Endothelial cell of umbilical vein (primary cell): ENCODE data around the gene PSME4. TPM values are rescaled to one million over a fixed set of nuclear protein-coding genes. Genes with fewer than 3 reads are reported as not detected.

Experiments
- BruUV-seq: library from RNA; stranded (reverse); fragments of 400-500 nt; replicated peaks from 2 replicates; lab custom pipeline; 2021; lab: Mats Ljungman, UMichigan
- CTCF ChIA-PET: fragments of 300-600, 350-600 bp; sonication (Branson Sonifier 250); formaldehyde crosslinking; loops from one replicate; lab custom pipeline; 2021; ENCODE audit warnings: antibody characterized with exemption, inconsistent platforms; lab: Charles Lee
- POLR2A ChIA-PET: fragments of 300-600, 350-600 bp; sonication (Branson Sonifier 250); formaldehyde crosslinking; loops from one replicate; lab custom pipeline; 2021; ENCODE audit warnings: antibody characterized with exemption, inconsistent platforms; lab: Charles Lee
- DNase-seq: peaks from one replicate; pipeline ENCODE4 v3.0.0-alpha.2; 2011; ENCODE audit warnings: low read depth, low spot score
- FAIRE-seq: peaks from 2 replicates; lab custom pipeline; 2011; peaks lifted over from hg19 to GRCh38; lab: Jason Lieb, UNC
- H2AFZ ChIP-seq: 2 replicates; pipeline ENCODE4 v1.6.0; 2012; ENCODE audit warnings: low read depth, low read length, control low read depth, inconsistent platforms
- H3K27ac ChIP-seq: 2 replicates; pipeline ENCODE4 v1.5.1; 2011; ENCODE audit warnings: low read depth, mild to moderate bottlenecking, control low read depth, low read length, moderate library complexity; ENCODE audit not compliant: insufficient read depth
- H3K27me3 ChIP-seq, 2 experiments: 2 replicates each; pipeline versions ENCODE4 v1.6.0 to v1.6.1; 2011; ENCODE audit warnings: low read length in 2 of 2, mixed read lengths in 1 of 2; ENCODE audit not compliant: control insufficient read depth in 2 of 2, insufficient read depth in 2 of 2
- H3K36me3 ChIP-seq, 2 experiments: 2 replicates in 1 of 2; 3 replicates in 1 of 2; pipeline ENCODE4 v1.5.1; 2011; ENCODE audit warnings: low read length in 2 of 2, mild to moderate bottlenecking in 1 of 2, moderate library complexity in 1 of 2; ENCODE audit not compliant: control insufficient read depth in 2 of 2, insufficient read depth in 2 of 2; ENCODE audit errors: extremely low read depth in 1 of 2
- H3K4me1 ChIP-seq: 3 replicates; pipeline ENCODE4 v1.5.1; 2011; ENCODE audit warnings: mild to moderate bottlenecking, low read length; ENCODE audit not compliant: control insufficient read depth, insufficient read depth; ENCODE audit errors: extremely low read depth
- H3K4me2 ChIP-seq: 2 replicates; pipeline ENCODE4 v1.6.1; 2011; ENCODE audit warnings: low read length, control low read depth, mixed read lengths; ENCODE audit not compliant: insufficient read depth
- H3K4me3 ChIP-seq, 3 experiments: fragments of 200-600 bp in 1 of 3; sonication (generic), shearing (Covaris generic) in 1 of 3; replicated peaks in 1 of 3; 2 replicates each; pipeline ENCODE4 v1.5.1; 2011 to 2016; ENCODE audit warnings: control low read depth in 3 of 3, low read length in 3 of 3, mild to moderate bottlenecking in 2 of 3, inconsistent platforms in 1 of 3, low read depth in 1 of 3, moderate library complexity in 1 of 3; ENCODE audit not compliant: insufficient read depth in 1 of 3
- H3K79me2 ChIP-seq: 2 replicates; pipeline ENCODE4 v1.6.0; 2012; ENCODE audit warnings: low read length, inconsistent platforms; ENCODE audit not compliant: control insufficient read depth, insufficient read depth
- H3K9ac ChIP-seq: replicated peaks from 2 replicates; pipeline ENCODE3; 2011; ENCODE audit warnings: low read length, control low read depth; ENCODE audit not compliant: insufficient read depth; ENCODE audit errors: extremely low read depth
- H3K9me1 ChIP-seq: replicated peaks from 3 replicates; pipeline ENCODE4 v1.6.0; 2011; ENCODE audit warnings: mild to moderate bottlenecking, low read length; ENCODE audit not compliant: control insufficient read depth, insufficient read depth; ENCODE audit errors: extremely low read depth
- H3K9me3 ChIP-seq: replicated peaks from 2 replicates; pipeline ENCODE4 v1.5.1; 2012; ENCODE audit warnings: low read length, inconsistent platforms; ENCODE audit not compliant: control insufficient read depth, insufficient read depth
- H4K20me1 ChIP-seq: replicated peaks from 2 replicates; pipeline ENCODE3; 2011; ENCODE audit warnings: mild to moderate bottlenecking, low read length; ENCODE audit not compliant: control insufficient read depth, insufficient read depth; ENCODE audit errors: extremely low read depth
- CTCF ChIP-seq, 2 donors: IDR thresholded peaks; 1 replicate in 1 of 2; 2 replicates in 1 of 2; pipeline ENCODE4 v1.5.1; 2011; ENCODE audit warnings: low read length in 2 of 2, mild to moderate bottlenecking in 2 of 2, moderate library complexity in 2 of 2, control low read depth in 1 of 2, inconsistent platforms in 1 of 2, low read depth in 1 of 2; ENCODE audit not compliant: insufficient read depth in 1 of 2; ENCODE audit errors: extremely low read depth in 1 of 2
- EZH2 ChIP-seq: IDR thresholded peaks from 2 replicates; pipeline ENCODE4 v1.6.1; 2012; ENCODE audit warnings: borderline replicate concordance, low read depth, mild to moderate bottlenecking, moderate library complexity, low read length, inconsistent platforms; ENCODE audit not compliant: severe bottlenecking
- FOS ChIP-seq: IDR thresholded peaks from 2 replicates; pipeline ENCODE4 v1.6.1; 2011; ENCODE audit warnings: mild to moderate bottlenecking, low read length, moderate library complexity, borderline replicate concordance; ENCODE audit not compliant: insufficient read depth
- GATA2 ChIP-seq: IDR thresholded peaks from 2 replicates; pipeline ENCODE4 v1.7.0; 2011; ENCODE audit warnings: low read depth, mild to moderate bottlenecking, moderate library complexity, mixed read lengths, low read length; ENCODE audit not compliant: insufficient read length, insufficient read depth
- JUN ChIP-seq: IDR thresholded peaks from 2 replicates; pipeline ENCODE4 v1.6.1; 2011; ENCODE audit warnings: borderline replicate concordance, low read depth; ENCODE audit not compliant: insufficient read length, insufficient read depth
- MAX ChIP-seq: IDR thresholded peaks from 2 replicates; pipeline ENCODE4 v1.6.1; 2011; ENCODE audit not compliant: insufficient read depth, insufficient read length
- MYC ChIP-seq: IDR thresholded peaks from one replicate; pipeline ENCODE4 v1.6.1; 2011; ENCODE audit warnings: mild to moderate bottlenecking, low read depth, low read length
- POLR2A ChIP-seq: IDR thresholded peaks from 2 replicates; pipeline ENCODE4 v1.6.1; 2012; ENCODE audit warnings: low read depth, mild to moderate bottlenecking, control low read depth, low read length
- POLR2AphosphoS5 ChIP-seq: IDR thresholded peaks from 2 replicates; pipeline ENCODE4 v1.6.1; 2012; ENCODE audit warnings: low read depth, mild to moderate bottlenecking, control low read depth, low read length, moderate library complexity; ENCODE audit not compliant: insufficient read depth
- dilution Hi-C: fragments of 300-500 bp; cut with MboI; formaldehyde crosslinking; loops from one replicate; pipeline ENCODE4 v1.15.0; 2019; ENCODE audit warnings: low sequenced_read_pairs; ENCODE audit not compliant: extremely low pct_ligation_motif_present
- intact Hi-C: fragments of 100-400 bp; cut with micrococcal nuclease; formaldehyde crosslinking; loops from one replicate; pipeline ENCODE4 v1.10.0; 2022
- polyA plus RNA-seq, 4 experiments: library from polyadenylated mRNA; depleted of rRNA in 3 of 4; stranded (reverse) in 3 of 4; unstranded in 1 of 4; fragments of >200 nt; gene quantifications; 2 replicates each; pipeline versions ENCODE4 v1.2.1 to v1.2.3, GENCODE V29; 2011 to 2012; ENCODE audit warnings: missing spikeins in 1 of 4
- total RNA-seq: library from RNA; stranded (reverse); gene quantifications from 2 replicates; pipeline ENCODE4 v1.2.3, GENCODE V29; 2021

The PSME4 gene
- total and polyA plus RNA-seq, 2 donors (not counting 3 experiments of a cell fraction or from before 2014, with no cell fraction given), result 24.7 to 82.6 TPM

DNA sequence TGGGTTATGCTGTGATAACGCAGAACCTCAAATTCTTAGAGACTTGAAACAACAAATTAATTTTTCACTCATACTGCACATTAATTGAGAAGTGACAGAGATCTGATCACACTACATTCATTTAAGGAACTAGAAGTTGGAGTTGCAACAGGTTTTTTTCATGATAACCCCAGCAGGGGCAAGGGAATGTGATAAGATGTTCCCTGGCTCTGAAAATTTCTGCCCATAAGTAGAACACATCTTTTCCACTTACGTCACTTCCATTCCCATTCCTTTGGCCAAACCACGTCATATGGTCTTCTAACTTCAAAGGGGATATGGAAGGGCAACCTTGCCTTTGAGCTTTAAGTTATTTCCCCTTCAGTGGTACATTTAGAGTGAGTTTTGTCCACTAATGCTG, 29.7 kb upstream of the PSME4 start:
- no peaks in the 10 kb centered on the region for H4K20me1 ChIP-seq
- TF ChIP-seq EZH2, result no peak
- TF ChIP-seq JUN, result no peak
- TF ChIP-seq GATA2, result no peak
- no peak for TF ChIP-seq FOS
- TF ChIP-seq POLR2A, result no peak
- TF ChIP-seq POLR2AphosphoS5, result no peak
- no peak for TF ChIP-seq MAX
- no peak for TF ChIP-seq MYC
- H3K27ac ChIP-seq, result no peak overlapping the region
- no peaks in the 10 kb centered on the region for H3K27me3 ChIP-seq
- no peaks in the 10 kb centered on the region for H3K9me3 ChIP-seq
- no TSS peak for BruUV-seq
- FAIRE-seq (no peak), DNase-seq (peak; percentile 39)
- H3K79me2 ChIP-seq, result no peaks in the 10 kb centered on the region
- intact Hi-C loops (no loop called here), dilution Hi-C loops (no loop called here)
- no peak overlapping the region for H3K4me2 ChIP-seq
- ChIA-PET CTCF (interaction anchor here (1.0 to 2.5 kb wide), 2 partner anchors 9 to 11 kb away, joined by 3 to 8 read pairs; no protein-coding TSS in a partner anchor), POLR2A (no interaction called here)
- no peaks in the 10 kb centered on the region for H3K36me3 ChIP-seq
- no peaks in the 10 kb centered on the region for H3K9me1 ChIP-seq
- no peak overlapping the region for H3K4me3 ChIP-seq
- H3K4me1 ChIP-seq, result no peaks in the 10 kb centered on the region
- H2AFZ ChIP-seq, result no peak overlapping the region
- H3K9ac ChIP-seq, result no peak overlapping the region

DNA sequence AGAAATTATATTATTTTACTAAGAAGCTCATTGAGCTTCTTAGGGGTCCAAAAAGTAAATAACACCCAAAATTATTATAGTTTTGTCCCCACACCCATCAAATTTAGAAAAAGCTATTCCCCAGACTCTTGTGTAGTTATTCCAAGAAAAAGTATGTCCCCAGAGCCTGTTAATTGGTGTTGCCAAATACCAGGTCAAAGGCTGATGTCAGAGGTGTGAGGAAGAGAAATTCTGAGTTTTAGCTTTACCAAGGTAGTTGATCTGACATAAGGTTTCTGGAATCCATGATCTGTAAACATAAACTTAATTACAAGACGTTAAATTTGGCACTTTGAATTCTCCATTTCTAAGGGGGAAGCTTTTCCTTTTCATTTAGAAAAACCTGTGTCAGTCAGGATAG, 29.3 kb upstream of the PSME4 start:
- DNase-seq (no peak), FAIRE-seq (no peak)
- Histone ChIP-seq H3K27me3 (no peaks in the 10 kb centered on the region), H3K4me2 (no peak overlapping the region), H3K4me3 (no peak overlapping the region), H2AFZ (no peak overlapping the region), H3K79me2 (no peaks in the 10 kb centered on the region), H3K4me1 (no peaks in the 10 kb centered on the region), H4K20me1 (no peaks in the 10 kb centered on the region), H3K27ac (no peak overlapping the region), H3K9me3 (no peaks in the 10 kb centered on the region), H3K36me3 (no peaks in the 10 kb centered on the region), H3K9ac (no peak overlapping the region), H3K9me1 (no peaks in the 10 kb centered on the region)
- dilution Hi-C loops, result no loop called here
- no TSS peak for BruUV-seq
- ChIA-PET POLR2A (no interaction called here), CTCF (interaction anchor here (1.0 kb wide), 1 partner anchor 10 kb away, joined by 3 read pairs; no protein-coding TSS in a partner anchor)
- intact Hi-C loops, result no loop called here
- TF ChIP-seq GATA2 (no peak), POLR2A (no peak), FOS (no peak), CTCF (IDR thresholded peaks at IDR 0.05; ENCODE audit: extremely low read depth in 1 of 2, insufficient read depth in 1 of 2, low read depth in 1 of 2, low read length in 2 of 2) (no peak), POLR2AphosphoS5 (no peak), JUN (no peak), MAX (no peak), MYC (no peak), EZH2 (no peak)
